HCT116 (cell line): ENCODE results near the gene ANAPC4.

ENCODE experiments used
- ELF1 ChIP-seq: IDR thresholded peaks from 2 replicates; pipeline ENCODE4 v1.6.1; 2012; ENCODE audit warnings: low read depth, borderline replicate concordance
- EZH2 ChIP-seq: fragments of 200-600 bp; sonication (generic); IDR thresholded peaks from 2 replicates; pipeline ENCODE4 v1.6.1; 2017; ENCODE audit warnings: antibody characterized with exemption, mixed run types
- POLR2A ChIP-seq: IDR thresholded peaks from 2 replicates; pipeline ENCODE4 v1.7.0; 2011; ENCODE audit warnings: borderline replicate concordance; ENCODE audit not compliant: insufficient read depth, insufficient read length; ENCODE audit errors: extremely low read depth
- REST ChIP-seq: IDR thresholded peaks from 2 replicates; pipeline ENCODE4 v1.6.1; 2012; ENCODE audit warnings: low read depth

- TF ChIP-seq EZH2 (no peak), REST (no peak), POLR2A (no peak), ELF1 (no peak)
Observed at GRCh38 chr4:25361253-25361652, 15.8 kb upstream of the ANAPC4 start.
